ENCODE results near the gene POLR3E. TPM values are rescaled to one million over a fixed set of nuclear protein-coding genes. Genes with fewer than 3 reads are reported as not detected.

Gene POLR3E
- total RNA-seq, 2 donors from 2014 or later = 34.4 to 43.4 TPM

GRCh38 chr16:22292320-22292719, 4.9 kb upstream of the POLR3E start:
- no peaks in the 10 kb centered on the region for H3K27me3 ChIP-seq
- H3K36me3 ChIP-seq = no peaks in the 10 kb centered on the region
- intact Hi-C loops (cut with DNase I) = loop anchor here (10.0 kb wide), 1 partner anchor 288 kb away; the partner anchor contains the start of genes MOSMO and PDZD9
- DNase-seq = no peak
- H3K4me3 ChIP-seq = no peak overlapping the region
- H3K9ac ChIP-seq (ENCODE audit: low read depth in 2 of 2, low read length in 2 of 2) = no peak overlapping the region
- no peak overlapping the region for H3K27ac ChIP-seq
- TF ChIP-seq, protein P1, sequence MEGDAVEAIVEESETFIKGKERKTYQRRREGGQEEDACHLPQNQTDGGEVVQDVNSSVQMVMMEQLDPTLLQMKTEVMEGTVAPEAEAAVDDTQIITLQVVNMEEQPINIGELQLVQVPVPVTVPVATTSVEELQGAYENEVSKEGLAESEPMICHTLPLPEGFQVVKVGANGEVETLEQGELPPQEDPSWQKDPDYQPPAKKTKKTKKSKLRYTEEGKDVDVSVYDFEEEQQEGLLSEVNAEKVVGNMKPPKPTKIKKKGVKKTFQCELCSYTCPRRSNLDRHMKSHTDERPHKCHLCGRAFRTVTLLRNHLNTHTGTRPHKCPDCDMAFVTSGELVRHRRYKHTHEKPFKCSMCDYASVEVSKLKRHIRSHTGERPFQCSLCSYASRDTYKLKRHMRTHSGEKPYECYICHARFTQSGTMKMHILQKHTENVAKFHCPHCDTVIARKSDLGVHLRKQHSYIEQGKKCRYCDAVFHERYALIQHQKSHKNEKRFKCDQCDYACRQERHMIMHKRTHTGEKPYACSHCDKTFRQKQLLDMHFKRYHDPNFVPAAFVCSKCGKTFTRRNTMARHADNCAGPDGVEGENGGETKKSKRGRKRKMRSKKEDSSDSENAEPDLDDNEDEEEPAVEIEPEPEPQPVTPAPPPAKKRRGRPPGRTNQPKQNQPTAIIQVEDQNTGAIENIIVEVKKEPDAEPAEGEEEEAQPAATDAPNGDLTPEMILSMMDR (IDR thresholded peaks at IDR 0.05) = no peak
- H3K9me3 ChIP-seq = no peaks in the 10 kb centered on the region
- H3K4me1 ChIP-seq = no peaks in the 10 kb centered on the region

DNA sequence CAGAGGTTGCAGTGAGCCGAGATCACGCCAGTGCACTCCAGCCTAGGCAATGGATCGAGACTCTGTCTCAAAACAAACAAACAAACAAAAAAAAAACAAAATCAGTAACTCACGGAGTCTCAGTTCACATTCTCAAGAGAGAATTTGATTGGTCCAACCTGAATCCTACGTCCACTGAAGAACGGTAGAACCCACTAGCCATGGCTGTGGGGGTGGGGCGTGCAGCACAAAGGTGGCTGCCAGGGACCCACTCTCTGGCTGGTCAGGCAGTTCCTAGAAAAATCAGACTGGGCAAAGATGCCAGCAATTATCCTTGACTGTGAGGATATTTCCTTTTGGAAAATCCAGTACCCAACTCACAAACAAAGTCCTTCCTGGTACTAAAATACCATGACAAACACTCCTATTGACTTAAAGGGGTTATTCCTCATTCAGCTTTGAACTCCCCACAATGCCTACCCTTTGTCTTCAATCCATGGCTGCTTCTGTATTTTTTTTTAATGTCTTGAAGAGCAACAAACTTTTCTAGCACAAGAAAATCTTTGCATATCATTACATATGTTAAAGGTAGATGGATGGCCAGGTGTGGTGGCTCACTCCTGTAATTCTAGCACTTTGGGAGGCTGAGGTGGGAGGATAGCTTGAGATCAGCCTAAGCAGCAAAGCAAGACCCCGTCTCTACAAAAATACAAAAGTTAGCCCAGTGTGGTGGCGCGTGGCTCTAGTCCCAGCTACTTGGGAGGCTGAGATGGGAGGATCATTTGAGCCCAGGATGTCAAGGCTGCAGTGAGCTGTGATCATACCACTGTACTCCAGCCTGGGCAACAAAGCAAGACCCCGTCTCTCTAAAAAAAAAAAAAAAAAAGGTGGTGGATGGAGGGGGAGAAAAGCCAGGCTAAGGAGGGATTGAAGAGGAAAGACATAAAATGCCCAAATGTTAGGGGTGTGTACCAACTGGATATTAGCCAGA, 3.8 kb upstream of the POLR3E start:
- H3K9ac ChIP-seq (ENCODE audit: low read depth in 2 of 2, low read length in 2 of 2) = no peak overlapping the region
- H3K9me3 ChIP-seq = no peaks in the 10 kb centered on the region
- H3K36me3 ChIP-seq = no peaks in the 10 kb centered on the region
- no peak for DNase-seq
- no peaks in the 10 kb centered on the region for H3K4me1 ChIP-seq
- no peak overlapping the region for H3K27ac ChIP-seq
- no peaks in the 10 kb centered on the region for H3K27me3 ChIP-seq
- intact Hi-C loops (cut with DNase I) = loop anchor here (10.0 kb wide), 1 partner anchor 289 kb away; the partner anchor contains the start of genes MOSMO and PDZD9
- no peak overlapping the region for H3K4me3 ChIP-seq
- TF ChIP-seq, protein P1 (IDR thresholded peaks at IDR 0.05) = no peak

DNA sequence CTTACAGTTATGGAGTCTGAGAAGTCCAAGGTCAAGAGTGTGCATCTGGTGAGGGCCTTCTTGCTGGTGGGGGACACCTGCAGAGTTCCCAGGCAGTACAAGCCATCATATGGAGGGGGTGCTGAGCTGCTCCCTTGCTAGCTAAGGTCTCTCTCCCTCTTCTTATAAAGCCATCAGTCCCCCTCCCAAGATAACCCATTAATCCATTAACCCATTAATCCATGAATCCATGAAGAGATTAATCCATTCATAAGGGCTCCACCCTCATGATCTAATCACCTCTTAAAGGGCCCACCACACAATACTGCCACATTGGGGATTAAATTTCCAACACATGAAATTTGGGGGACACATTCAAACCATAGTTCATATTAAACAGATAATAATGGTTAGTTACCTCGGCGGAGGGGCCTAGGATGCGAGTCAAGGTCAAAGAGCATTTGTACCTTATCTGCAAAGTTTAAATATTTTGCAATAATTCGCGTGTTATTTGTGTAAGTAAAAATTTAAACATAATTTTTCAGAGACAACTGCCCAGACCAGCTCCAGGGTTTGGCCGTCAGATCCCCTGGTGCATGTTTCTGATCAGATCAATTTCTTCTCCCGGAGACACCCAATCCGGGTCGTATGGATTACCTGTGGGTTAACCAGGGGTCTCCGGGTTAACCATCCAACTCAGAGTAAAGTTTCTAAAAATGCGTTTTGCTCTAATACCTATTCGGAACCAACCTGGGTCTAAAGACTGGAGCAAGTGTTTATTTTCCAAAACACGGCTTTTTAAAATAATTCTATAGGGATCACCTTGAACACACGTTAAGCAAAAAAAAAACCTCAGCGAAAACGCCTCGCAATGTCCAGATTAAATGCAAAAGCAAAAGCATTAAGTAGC, 740 bp upstream of the POLR3E start:
- no peak for DNase-seq
- TF ChIP-seq, protein P1 (IDR thresholded peaks at IDR 0.05) = no peak
- Histone ChIP-seq H3K27ac (no peak overlapping the region), H3K36me3 (no peaks in the 10 kb centered on the region), H3K27me3 (no peaks in the 10 kb centered on the region), H3K4me1 (no peaks in the 10 kb centered on the region), H3K9ac (ENCODE audit: low read depth in 2 of 2, low read length in 2 of 2) (peak overlapping the region; percentile 52 to 88), H3K9me3 (no peaks in the 10 kb centered on the region), H3K4me3 (peak overlapping the region; percentile 98)
- intact Hi-C loops (cut with DNase I) = loop anchor here (2.0 to 10.0 kb wide), 3 partner anchors 64 to 292 kb away; partner anchors contain the start of genes MOSMO and PDZD9

DNA sequence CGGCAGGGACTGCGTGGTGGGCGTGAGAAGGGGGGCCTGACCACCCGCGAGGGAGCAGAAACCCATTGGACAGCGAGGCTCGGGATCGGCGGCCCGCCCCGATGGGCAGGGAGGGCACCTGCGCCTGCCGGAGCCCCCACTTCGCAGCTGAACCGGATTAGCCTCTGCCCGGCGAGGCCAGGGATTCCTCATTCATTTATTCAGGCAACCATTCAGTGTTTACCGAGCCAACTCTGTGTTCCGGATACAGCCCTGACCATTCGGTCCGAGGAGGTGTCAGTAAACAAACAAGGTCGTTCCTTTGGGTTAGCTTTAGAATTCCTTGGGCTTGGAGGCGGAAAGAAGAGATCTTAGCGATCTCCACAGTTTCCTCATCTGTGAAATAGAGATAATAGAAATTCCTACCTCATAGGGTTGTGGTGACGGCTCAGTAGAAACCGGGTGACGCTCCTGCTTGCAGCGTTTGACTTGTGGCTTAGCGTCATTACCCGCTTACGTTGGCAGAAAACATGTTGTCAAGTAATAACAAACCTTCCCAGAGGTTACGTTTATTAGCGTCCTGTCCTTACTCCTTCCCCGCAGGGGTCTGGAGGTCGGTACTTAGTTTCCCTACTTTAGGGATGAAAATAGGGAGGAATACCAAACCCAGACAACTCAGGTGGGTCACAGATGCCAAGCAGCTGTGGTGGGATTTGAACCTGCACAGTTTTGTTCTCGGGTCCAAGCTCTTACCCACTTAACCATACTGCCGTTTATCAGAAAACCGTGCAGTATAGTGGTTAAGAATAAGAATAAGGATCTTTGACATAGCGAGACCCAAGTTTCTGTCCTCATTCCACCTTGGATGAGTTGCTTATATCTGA, 893 bp downstream of the POLR3E start:
- peak; percentile 69 for DNase-seq
- Histone ChIP-seq H3K9ac (ENCODE audit: low read depth in 2 of 2, low read length in 2 of 2) (peak overlapping the region; percentile 82 to 88), H3K4me3 (peak overlapping the region; percentile 98), H3K4me1 (no peaks in the 10 kb centered on the region), H3K27ac (peak overlapping the region; percentile 92), H3K36me3 (no peaks in the 10 kb centered on the region), H3K9me3 (no peaks in the 10 kb centered on the region), H3K27me3 (no peaks in the 10 kb centered on the region)
- intact Hi-C loops (cut with DNase I) = loop anchor here (2.0 to 10.0 kb wide), 3 partner anchors 65 to 293 kb away; partner anchors contain the start of genes MOSMO and PDZD9
- TF ChIP-seq, protein P1 (IDR thresholded peaks at IDR 0.05) = no peak
